ENCODE results near the gene L1TD1.
"Not testable (repeated sequence)": the region's sequence is repeated elsewhere in the genome, so short reads cannot be mapped to it uniquely, and the experiment has no call there.

The L1TD1 gene

DNA sequence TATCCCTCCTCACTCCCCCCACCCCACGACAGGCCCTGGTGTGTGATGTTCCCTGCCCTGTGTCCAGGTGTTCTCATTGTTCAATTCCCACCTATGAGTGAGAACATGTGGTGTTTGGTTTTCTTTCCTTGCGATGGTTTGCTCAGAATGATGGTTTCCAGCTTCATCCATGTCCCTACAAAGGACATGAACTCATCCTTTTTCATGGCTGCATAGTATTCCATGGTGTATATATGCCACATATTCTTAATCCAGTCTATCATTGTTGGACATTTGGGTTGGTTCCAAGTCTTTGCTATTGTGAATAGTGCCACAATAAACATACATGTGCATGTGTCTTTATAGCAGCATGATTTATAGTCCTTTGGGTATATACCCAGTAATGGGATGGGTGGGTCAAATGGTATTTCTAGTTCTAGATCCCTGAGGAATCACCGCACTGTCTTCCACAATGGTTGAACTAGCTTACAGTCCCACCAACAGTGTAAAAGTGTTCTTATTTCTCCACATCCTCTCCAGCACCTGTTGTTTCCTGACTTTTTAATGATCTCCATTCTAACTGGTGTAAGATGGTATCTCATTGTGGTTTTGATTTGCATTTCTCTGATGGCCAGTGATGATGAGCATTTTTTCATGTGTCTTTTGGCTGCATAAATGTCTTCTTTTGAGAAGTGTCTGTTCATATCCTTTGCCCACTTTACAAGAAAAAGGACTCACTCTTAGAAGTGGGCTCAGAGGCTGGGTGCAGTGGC is 45.2 kb downstream of the L1TD1 start:
- DNase-seq, result not testable (repeated sequence)

GRCh38 chr1:62240651-62241370 is 46.2 kb downstream of the L1TD1 start:
- DNase-seq, result no peak

DNA sequence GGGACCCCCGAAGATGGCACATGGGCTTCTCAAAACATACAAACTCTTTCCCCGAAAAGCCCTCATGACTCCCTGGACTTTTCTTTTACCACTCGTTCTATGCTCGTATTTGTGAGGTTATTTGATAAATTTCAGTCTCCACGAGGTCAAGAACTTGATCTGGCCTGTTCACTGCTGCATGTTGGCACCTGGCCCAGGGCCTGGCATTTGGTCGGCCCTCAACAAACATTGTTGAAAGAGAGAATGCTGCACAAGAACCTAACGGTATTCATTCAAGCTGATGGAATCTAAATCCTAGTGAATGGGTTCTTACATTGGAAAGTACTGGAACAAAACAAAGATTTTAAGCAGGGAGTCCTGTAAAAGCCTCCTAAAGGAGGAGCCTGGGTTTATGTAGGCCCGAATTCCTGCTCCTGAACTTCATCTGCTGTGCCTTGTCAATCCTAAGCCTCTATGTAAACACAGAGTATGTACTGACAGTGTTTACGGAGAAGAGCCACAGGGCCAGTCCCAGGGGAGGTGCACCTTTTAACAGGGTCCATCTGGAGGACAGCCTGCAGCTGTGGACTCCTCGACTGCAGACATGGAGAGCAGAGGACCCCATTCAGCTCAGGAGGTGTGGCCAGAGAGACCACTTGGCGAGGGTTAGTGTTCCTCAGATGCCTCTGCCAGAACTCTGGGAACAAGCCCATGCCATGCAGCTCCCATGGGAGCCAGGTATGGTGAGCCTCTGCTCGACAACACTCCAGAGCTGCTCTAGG is 46.9 kb downstream of the L1TD1 start:
- no peak for DNase-seq

GRCh38 chr1:62244380-62244779 is 49.7 kb downstream of the L1TD1 start:
- DNase-seq, result not testable (repeated sequence)

DNA sequence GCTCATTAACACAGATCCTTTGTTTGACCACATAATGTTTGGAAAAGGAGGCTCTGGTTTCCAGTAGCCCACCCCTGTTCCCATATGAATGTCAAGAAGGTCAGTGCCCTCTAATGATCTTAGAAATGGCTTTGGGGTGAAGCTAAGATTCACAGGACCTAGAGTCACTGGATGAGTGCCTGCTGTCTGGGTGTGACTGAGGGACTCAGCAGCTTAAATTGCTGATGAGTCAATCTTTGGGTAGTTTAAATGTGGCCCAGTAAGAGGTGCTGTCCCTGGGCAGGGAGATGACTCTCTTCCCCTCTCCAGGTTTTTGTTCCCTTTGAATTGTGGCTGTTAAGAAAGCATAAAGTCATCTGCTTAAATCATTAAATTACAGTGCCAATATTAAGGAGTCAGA is 50.6 kb downstream of the L1TD1 start:
- DNase-seq, result no peak

DNA sequence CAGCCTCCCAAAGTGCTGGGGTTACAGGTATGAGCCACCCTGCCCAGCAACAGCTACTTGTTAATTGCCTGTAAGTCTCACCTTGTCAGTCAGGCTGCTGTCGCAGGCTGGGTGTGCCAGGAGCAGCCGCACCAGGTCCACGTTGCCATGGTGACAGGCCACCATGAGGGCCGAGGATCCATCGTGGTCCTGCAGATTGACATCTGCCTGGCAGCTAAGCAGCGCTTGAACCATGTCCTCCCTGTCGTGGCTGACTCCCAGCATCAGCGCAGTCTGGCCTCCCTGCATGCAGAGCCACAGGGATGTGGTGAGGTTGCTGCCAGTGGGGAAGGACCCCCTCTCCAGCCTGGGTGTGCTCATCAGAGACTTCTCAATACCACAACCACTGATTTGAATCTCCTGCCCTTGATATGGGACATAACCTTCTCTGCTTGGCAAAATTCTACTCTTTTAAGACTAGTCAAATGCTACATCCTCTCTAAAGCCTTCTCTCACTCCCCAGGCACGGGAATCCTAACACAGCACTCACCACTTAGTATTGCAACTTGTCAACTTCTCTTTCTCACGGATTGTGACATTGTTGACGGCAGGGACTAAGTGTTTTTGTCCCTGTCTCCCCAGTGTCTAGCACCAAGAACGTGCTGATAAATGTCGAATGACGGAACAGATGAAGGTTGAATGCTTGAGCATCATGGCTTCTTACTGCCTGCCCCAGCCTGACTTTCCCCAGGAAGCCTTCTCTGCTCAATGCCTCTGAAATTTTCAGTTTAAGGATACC is 52.9 kb downstream of the L1TD1 start:
- peak; percentile 21 for DNase-seq

GRCh38 chr1:62250126-62250726 is 55.6 kb downstream of the L1TD1 start:
- DNase-seq, result peak; percentile 34

- DNase-seq, result no peak
Observed at GRCh38 chr1:62259551-62259950, 64.9 kb downstream of the L1TD1 start.

- DNase-seq, result no peak
Observed at GRCh38 chr1:62260688-62261087, 66.0 kb downstream of the L1TD1 start.
